ENCODE measurements around the gene AFDN. TPM values are rescaled to one million over a fixed set of nuclear protein-coding genes. Genes with fewer than 3 reads are reported as not detected.
"Not testable (repeated sequence)": the region's sequence is repeated elsewhere in the genome, so short reads cannot be mapped to it uniquely, and the experiment has no call there.

Gene AFDN
- total RNA-seq, 1 experiment from 2014 or later: 47.6 TPM

GRCh38 chr6:167993831-167994230, 167.1 kb downstream of the AFDN start:
- DNase-seq (ENCODE audit: low read depth): no peak

GRCh38 chr6:167995302-167995701, 168.6 kb downstream of the AFDN start:
- DNase-seq (ENCODE audit: low read depth): no peak

- DNase-seq (ENCODE audit: low read depth): no peak
These were observed 169.0 kb downstream of the AFDN start for GRCh38 chr6:167995731-167996151.

- no peak for DNase-seq (ENCODE audit: low read depth)
These were observed 169.9 kb downstream of the AFDN start for GRCh38 chr6:167996424-167997199.

GRCh38 chr6:167997642-167998041, 170.9 kb downstream of the AFDN start, which contains the start of gene KIF25:
Gene KIF25, plus strand, starts transcription at chr6:167997671. Its CDS starts 31,915 bp downstream, at chr6:168029586.
- no peak for DNase-seq (ENCODE audit: low read depth)

GRCh38 chr6:167998215-167998614, 171.5 kb downstream of the AFDN start:
- no peak for DNase-seq (ENCODE audit: low read depth)

GRCh38 chr6:168000198-168001028, 173.7 kb downstream of the AFDN start:
- DNase-seq (ENCODE audit: low read depth): no peak

GRCh38 chr6:168001029-168001332, 174.3 kb downstream of the AFDN start:
- DNase-seq (ENCODE audit: low read depth): no peak

GRCh38 chr6:168001514-168001913, 174.8 kb downstream of the AFDN start:
- DNase-seq (ENCODE audit: low read depth): not testable (repeated sequence)

GRCh38 chr6:168002804-168003203, 176.1 kb downstream of the AFDN start:
- DNase-seq (ENCODE audit: low read depth): no peak

- DNase-seq (ENCODE audit: low read depth): no peak
These were observed 177.3 kb downstream of the AFDN start for GRCh38 chr6:168004023-168004422.

- DNase-seq (ENCODE audit: low read depth): no peak
These were observed 178.2 kb downstream of the AFDN start for GRCh38 chr6:168004945-168005344.

GRCh38 chr6:168005796-168006195, 179.1 kb downstream of the AFDN start:
- no peak for DNase-seq (ENCODE audit: low read depth)

- DNase-seq (ENCODE audit: low read depth): peak; percentile 98
These were observed 181.1 kb downstream of the AFDN start for GRCh38 chr6:168007592-168008338.

- no peak for DNase-seq (ENCODE audit: low read depth)
These were observed 182.6 kb downstream of the AFDN start for GRCh38 chr6:168009331-168009730.

- no peak for DNase-seq (ENCODE audit: low read depth)
These were observed 184.6 kb downstream of the AFDN start for GRCh38 chr6:168011291-168011690.

- no peak for DNase-seq (ENCODE audit: low read depth)
These were observed 185.9 kb downstream of the AFDN start for GRCh38 chr6:168012431-168013249.

GRCh38 chr6:168013250-168013915, 186.7 kb downstream of the AFDN start:
- DNase-seq (ENCODE audit: low read depth): no peak

- DNase-seq (ENCODE audit: low read depth): no peak
These were observed 187.7 kb downstream of the AFDN start for GRCh38 chr6:168014428-168014827.

GRCh38 chr6:168015009-168015408, 188.3 kb downstream of the AFDN start:
- DNase-seq (ENCODE audit: low read depth): no peak

Data from HT1080 (cell line).